Measurements from ENCODE around the gene AK9. TPM values are rescaled to one million over a fixed set of nuclear protein-coding genes. Genes with fewer than 3 reads are reported as not detected.

The AK9 gene
- total and polyA plus RNA-seq, 2 of the 8 experiments (the other 6 are each of a cell fraction or from before 2014, with no cell fraction given): 1.8 to 2.2 TPM

- TF ChIP-seq RXRA (IDR thresholded peaks at IDR 0.05; ENCODE audit: insufficient read depth, low read depth, low read length) (no peak), POU5F1 (IDR thresholded peaks at IDR 0.05; ENCODE audit: low read depth, low read length) (no peak), CREB1 (IDR thresholded peaks at IDR 0.05) (peak; percentile 61; the same call in 1 of the 2 replicates), CHD7 (IDR thresholded peaks at IDR 0.05; ENCODE audit: insufficient replicate concordance, low read length) (no peak), SIN3A (conservative IDR thresholded peaks at IDR 0.05 in 1 of 2, IDR thresholded peaks at IDR 0.05 in 1 of 2; ENCODE audit: low read depth in 1 of 2, low read length in 2 of 2) (peak in 1 of 2 experiments; percentile 66; a peak in 2 of 4 replicates), SIRT6 (IDR thresholded peaks at IDR 0.05; ENCODE audit: low read length) (no peak), SIX5 (IDR thresholded peaks at IDR 0.05; ENCODE audit: low read depth, low read length) (peak; percentile 36), SAP30 (IDR thresholded peaks at IDR 0.05; ENCODE audit: insufficient read depth, insufficient replicate concordance, low read length) (peak; percentile 97), ZNF274 (IDR thresholded peaks at IDR 0.05; ENCODE audit: borderline replicate concordance, extremely low read depth, low read length) (no peak), SP1 (IDR thresholded peaks at IDR 0.05; ENCODE audit: low read depth, low read length) (peak; percentile 47; the same call in 1 of the 2 replicates)
Observed at GRCh38 chr6:109690737-109691621, at the start of gene AK9, which contains the start of gene FIG4 (continued).
